Renal cortex interstitium (tissue), 11 donors: Measurements from ENCODE around the gene ZBTB7B. TPM values are rescaled to one million over a fixed set of nuclear protein-coding genes. Genes with fewer than 3 reads are reported as not detected.
A peak's percentile ranks its signal among the peaks of the same experiment; 100 is the strongest.

Experiments used
- DNase-seq, 11 donors: peaks; one replicate each; pipeline ENCODE4 v3.0.0-alpha.2; 2013; ENCODE audit warnings: low read depth in 9 of 11, low spot score in 4 of 11; ENCODE audit errors: extremely low read depth in 1 of 11
- polyA plus RNA-seq, 3 donors: library from polyadenylated mRNA; unstranded; fragments of 120-200 nt; gene quantifications; one replicate each; pipeline ENCODE4 v1.2.1, GENCODE V29; 2013; ENCODE audit not compliant: insufficient read length in 3 of 3

Gene ZBTB7B
- polyA plus RNA-seq, 3 donors = 12.6 to 18.6 (median 14.5) TPM

DNA sequence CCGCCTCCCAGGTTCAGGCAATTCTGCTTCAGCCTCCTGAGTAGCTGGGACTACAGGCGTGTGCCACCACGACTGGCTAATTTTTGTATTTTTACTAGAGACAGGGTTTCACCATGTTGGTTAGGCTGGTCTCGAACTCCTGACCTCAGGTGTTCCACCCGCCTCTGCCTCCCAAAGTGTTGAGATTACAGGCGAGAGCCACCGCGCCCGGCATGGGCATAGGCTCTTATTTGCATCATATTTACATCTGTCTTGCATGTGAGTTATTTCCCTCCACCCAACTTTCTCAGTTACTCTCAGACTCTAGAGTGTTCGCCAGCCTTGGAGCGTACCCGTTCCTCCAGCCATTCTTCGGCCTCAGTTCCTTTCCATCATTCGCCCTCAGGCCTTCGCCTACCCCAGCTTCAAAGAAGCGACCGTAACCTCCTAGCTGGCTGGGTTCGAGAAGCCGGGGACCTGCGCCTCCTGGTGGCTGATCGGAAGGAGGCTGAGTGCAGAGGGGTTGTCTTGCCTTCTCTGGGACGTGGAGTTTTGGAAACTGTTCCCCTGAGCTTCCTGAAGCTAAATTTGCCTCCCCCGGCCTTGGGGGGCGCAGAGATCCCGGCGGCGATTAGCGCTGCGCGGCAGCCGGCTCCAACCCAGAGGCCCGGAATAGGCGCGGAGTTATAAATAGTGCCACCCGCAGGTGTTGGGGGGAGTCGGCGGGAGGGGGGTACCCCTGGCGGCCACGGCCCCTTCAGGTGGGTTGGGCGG lies 3.6 kb upstream of the ZBTB7B start:
- DNase-seq = peak in 2 of 11 donors; percentile 57 to 68

DNA sequence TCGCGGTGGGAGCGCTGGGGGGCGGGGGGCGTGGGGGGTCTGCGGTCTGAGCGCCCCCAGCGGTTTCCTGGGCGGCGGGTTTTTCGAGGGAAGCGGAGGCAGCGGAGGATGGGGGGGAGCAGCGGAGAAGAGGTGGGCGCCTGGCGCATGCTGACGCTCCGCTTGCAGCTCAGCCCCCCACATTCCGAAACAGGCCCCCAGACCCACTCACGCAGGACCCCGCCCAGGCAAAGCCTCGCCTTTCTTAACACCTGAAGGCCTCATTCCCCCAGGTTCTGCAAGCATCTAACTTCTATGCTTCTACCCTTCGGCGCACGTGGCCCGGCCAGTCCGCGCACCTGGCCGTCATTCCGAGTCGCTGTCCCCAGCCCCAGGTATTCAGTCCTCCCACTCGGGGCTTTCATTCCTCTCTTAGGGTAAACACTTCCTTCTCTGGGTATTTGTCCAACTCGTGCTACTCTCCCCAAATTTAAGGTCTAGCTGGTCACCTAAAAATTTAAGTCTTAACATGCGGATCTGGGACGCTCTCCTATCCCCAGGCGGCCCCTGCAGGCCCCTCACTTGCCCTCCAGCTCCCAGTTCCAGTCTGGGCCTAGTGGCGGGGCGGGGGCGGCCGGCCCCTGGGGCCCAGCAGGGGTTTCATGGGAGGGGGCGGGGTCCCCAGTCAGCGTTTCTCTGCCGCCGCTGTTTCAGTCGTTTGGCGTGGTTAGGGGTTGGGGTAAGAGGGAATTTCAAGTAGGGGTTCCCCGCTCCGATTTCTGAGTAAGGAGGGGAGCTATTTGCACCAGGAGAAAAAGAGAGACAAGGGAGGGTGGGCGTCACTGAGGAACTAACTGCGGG lies 2.8 kb upstream of the ZBTB7B start:
- DNase-seq = peak in 1 of 11 donors; percentile 29

DNA sequence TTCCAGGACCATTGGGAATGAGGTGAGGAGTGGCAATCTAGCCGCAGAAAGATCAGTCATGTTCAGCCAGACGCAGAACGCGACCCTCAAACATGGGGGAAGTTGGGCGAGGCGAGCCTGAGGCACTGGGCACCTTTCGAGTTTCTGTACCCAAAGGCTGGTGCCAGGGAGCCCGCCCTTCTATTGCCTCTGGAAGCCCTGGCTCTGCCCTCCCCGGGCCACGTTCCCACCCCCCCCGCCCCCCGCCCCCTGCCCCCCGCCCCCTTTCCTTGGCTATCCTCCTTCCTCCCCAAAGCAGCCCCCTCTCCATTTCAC lies 2.2 kb upstream of the ZBTB7B start:
- no peak for DNase-seq

DNA sequence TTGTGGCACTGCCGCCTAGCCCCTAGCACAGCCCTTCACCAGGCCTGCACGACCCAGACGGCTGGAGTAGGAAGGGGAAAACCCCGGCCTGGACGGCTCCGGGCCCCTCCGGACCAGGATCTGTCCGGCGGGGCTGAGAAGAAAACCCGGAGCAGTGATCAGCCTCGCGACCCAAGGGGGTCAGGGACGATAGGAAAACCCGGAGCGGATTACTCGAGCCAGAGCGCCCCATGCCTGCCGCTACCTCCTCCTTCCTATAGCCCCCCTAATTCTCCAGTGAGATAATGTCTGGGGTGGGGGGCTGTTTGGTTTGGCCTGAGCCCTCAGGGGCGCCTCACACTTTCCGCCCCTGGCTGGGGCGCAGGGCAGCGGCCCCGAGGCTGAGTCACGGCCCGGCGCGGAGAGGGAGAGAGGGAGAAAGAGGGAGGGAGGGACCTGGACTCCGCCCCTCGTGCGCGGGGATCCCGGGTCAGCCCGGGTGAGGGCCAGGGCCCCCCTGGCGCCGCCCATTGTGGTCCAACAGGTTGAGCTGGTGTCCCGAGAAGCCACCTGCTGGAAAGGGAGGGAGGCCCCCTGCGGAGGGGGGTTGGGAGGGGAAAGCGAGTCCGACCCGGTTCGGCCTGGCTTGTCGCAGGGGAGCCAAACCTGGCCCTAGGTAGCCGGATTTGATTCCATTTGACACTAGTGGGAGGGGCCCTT lies 1.7 kb upstream of the ZBTB7B start:
- DNase-seq = peak in 10 of 11 donors; percentile 86 to 95 (median 89)

- DNase-seq = no peak
Observed at GRCh38 chr1:155001425-155001674, 1.3 kb upstream of the ZBTB7B start.

DNA sequence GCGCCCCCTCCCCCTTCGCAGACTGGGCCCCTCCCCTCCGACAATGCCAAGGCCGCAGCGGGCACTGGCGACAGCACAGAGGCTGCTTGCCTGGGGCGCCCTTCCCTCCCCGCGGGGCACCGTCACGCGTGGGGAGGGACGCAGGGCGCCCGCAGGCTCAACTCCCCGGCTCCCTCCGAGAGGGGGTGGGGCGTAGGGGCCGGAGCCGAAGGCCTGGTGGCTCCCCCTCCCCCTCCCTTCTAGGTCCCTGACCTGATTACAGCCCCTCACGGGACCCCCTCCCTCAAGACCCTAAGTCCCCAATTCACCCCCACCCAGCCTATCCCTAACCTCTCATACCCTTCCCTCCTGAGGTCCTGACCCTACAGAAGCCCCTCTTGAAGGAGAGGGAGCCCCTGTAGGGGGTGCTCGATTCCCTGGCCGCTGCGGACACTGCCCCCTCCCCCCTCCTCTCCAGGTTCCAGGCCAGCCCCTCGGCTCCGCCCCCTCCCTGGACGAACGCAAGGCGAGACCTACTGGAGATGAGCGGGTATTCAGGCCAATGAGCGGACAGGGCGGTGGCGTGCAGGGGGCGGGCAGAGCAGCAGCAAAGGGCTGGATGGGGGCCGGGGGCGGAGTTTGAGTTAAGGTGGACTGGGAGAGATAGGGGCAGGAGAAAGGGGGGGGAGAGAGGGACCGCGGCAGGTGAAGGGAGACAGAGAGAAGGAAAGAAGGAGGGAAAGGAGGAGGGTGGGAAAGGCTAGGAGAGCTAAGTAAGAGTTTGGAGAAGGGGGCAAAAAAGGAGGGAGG lies 733 bp upstream of the ZBTB7B start:
- DNase-seq = peak; percentile 94 to 99 (median 98)

GRCh38 chr1:155003227-155003765 lies 694 bp downstream of the ZBTB7B start:
- peak in 1 of 11 donors; percentile 18 for DNase-seq

GRCh38 chr1:155003766-155004351 lies 1.3 kb downstream of the ZBTB7B start:
- DNase-seq = peak in 1 of 11 donors; percentile 33

GRCh38 chr1:155004352-155005075 lies 1.9 kb downstream of the ZBTB7B start:
- no peak for DNase-seq

- no peak for DNase-seq
Observed at GRCh38 chr1:155005076-155006011, 2.7 kb downstream of the ZBTB7B start.

DNA sequence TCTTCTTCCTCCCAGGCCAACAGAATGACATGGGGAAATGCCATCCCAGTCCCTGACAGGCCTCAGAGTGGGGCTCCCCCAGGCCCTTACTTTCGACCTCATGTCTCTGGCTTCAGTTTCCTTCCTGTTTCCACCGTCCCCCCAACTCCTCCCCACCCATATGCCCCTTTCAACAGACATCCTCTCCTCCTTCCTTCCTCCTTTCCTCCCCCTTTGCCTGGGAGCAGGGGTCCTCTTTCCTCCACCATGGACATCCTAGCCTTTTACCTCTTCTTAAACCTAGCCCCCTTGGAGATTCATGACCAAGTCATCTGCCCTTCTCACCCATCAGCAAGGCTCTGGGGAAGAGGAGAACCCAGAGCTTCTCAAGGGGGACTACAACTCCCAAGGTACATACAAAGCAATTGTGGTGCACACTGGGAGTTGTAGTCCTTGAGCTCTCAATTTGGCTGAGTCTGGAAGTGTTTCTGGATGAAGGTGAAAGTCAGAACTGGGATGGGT lies 4.0 kb downstream of the ZBTB7B start:
- no peak for DNase-seq

GRCh38 chr1:155007251-155007828 lies 4.7 kb downstream of the ZBTB7B start:
- DNase-seq = no peak

DNA sequence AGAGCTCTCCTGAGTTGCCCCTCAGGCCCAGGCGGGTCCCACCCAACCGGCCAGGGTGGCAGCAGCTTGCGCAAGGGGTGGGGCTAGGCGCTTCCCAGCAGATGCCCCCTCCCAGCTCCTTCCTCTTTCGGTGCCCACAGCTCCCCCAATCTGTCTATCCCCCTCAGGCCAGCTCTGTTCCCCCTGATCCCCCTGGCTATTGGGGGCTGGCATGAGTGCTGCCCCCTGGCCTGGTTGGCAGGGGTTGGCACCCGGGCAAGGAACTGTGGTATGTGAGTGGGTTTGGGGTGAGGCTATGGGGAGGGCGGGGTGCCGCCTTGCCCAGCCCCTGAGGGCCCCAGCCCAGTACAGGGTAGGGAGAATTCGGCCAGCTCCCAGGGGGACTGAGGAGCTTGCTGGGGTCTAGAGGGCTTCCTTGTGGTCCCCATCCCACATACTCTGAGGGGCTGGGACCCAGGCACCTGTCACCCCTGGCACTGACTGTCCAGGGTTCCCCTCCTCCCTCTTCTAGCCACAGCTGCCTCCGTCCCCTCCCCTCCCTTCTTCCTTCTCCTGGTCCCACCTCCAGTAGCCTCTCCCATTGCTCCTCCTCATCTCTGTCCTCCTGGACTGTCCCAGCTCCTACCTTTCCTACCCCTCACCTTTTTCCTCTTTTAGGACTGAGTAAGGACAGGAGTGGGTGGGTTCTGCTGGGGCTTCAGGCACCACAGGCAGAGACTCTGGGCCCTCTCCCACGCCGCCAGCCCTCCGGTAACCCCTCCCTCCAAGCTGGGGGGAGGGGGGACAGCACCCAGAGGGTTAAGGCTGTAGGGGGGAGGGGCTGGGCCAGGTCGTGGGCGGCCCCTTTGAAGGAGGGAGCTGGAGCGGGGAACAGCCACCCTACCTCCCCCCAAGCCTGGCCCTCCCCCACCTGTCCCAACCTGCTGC lies 5.7 kb downstream of the ZBTB7B start:
- no peak for DNase-seq

DNA sequence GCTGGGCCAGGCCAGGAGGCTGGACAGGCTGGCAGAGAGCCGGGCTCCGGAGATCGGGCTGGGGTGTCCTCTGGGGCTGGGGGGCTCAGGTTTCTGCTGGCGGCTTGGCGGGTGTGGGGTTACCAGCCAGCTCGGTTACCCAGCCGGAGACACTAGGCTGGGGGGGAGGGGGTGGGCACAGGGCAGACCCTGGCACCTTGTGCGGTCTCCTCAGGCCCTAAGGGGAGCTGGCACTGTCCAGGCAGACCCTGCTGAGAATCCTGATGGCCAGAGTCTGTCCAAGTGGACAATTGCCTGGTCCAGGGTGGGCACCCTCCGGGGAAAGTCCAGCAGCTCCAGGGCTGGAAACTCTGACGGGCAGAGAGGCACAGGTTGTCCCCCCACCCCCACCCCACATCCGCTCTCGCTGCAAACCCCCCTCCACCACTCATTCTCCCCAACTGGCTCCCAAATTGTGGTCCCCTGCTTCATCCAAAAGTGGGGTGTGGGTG lies 6.7 kb downstream of the ZBTB7B start:
- no peak for DNase-seq

DNA sequence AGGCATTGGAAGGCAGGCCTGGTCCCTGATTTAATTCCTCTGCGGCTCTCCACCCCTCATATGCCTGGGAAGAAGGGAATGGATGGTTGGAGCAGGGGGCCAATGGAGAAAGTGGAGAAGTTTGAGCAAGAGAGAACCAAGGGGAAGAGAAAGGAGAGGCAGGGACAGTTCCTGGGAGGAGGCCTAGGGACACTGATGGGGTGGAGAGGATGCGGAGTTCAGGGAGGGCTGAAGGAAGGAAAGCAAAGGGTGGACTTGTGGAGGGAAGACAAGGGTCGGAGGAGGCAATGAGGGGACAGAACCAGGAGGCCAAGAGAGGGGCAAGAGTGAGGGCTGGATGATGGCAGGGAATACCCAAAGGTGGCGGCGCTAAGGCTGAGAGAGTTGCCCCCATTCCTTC lies 7.1 kb downstream of the ZBTB7B start:
- no peak for DNase-seq
